ENCODE results near the gene OTUB2.

DNA sequence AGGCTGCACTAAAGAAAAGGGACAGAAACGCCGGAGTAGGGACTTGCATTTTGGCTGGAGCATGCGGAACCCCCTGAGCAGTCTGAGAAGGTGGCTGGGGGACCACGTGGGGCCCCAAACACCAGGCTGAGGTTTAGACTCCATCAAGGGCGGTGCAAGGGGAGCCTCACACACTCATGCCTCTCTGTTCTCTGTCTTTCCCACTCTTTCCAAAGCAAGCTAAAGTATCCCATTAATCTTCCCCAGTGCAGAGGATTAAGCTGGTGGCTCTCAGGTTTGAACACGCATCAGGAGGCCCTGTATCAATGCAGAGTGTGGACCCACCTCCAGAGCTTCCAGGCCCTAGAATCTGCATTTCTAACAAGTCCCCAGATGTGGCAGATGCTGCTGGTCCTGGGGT lies 15.5 kb upstream of the OTUB2 start:
- no peak for TF ChIP-seq CTCF (IDR thresholded peaks at IDR 0.05 in 4 of 5, conservative IDR thresholded peaks at IDR 0.05 in 1 of 5)
- no peak for TF ChIP-seq POLR2A (IDR thresholded peaks at IDR 0.05)
